Fibroblast of villous mesenchyme (primary cell): ENCODE measurements around the gene POLR3C. TPM values are rescaled to one million over a fixed set of nuclear protein-coding genes. Genes with fewer than 3 reads are reported as not detected.

Source experiments
- DNase-seq: peaks from one replicate; pipeline ENCODE4 v3.0.0-alpha.2; 2010; ENCODE audit warnings: low read depth
- H3K4me3 ChIP-seq: 2 replicates; pipeline ENCODE4 v1.5.1; 2011; ENCODE audit warnings: low read depth, mild to moderate bottlenecking, low read length
- small RNA-seq: library from RNA; depleted of rRNA; stranded (forward); fragments of <200 nt; gene quantifications from one replicate; pipeline ENCODE3, GENCODE V24; 2012
- total RNA-seq: library from RNA; depleted of rRNA; stranded (reverse); fragments of >200 nt; gene quantifications from 2 replicates; pipeline ENCODE4 v1.2.3, GENCODE V29; 2012
- TF ChIP-seq, protein P1 (sequence below): IDR thresholded peaks from 2 replicates; pipeline ENCODE4 v1.5.1; 2012; ENCODE audit warnings: low read depth, mild to moderate bottlenecking, low read length; ENCODE audit not compliant: insufficient read depth

POLR3C gene
- total RNA-seq, 1 donor, result 41.5 TPM

DNA sequence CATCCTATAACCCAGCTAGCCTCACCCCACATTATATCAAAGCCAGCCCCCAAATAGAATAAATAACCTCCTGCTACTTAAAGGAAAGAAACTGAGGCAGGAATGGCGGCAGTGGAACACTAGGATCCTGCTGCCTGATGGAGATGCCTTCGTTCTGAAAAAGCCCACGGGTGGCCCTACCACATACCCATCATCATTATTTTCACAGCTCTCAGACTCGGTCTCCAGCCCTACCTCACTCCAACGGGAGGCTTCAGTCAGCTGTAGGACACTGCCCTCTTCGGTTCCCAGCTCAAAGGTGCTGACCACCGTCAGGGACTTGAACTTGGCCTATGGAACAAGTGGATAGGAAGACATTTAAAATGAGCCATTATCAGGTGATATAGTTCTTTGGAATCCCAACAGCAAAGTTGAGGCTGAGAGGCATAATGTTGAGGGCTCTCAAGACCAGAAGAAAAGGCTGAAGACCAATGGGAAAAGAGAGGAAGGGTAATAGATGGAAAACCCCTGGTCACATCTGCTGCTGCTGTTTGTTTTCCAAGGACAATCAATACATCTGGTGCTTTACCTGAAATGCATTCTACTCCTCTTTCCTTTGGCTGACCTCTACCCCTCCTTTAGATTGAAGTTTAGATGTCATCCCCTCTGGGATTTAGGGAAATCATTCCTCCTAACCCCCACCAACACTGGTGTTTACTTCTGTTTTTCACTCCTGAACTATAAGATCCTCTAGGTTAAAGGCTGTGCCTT lies 69.5 kb downstream of the POLR3C start:
- no peak overlapping the region for H3K4me3 ChIP-seq
- TF ChIP-seq, protein P1, sequence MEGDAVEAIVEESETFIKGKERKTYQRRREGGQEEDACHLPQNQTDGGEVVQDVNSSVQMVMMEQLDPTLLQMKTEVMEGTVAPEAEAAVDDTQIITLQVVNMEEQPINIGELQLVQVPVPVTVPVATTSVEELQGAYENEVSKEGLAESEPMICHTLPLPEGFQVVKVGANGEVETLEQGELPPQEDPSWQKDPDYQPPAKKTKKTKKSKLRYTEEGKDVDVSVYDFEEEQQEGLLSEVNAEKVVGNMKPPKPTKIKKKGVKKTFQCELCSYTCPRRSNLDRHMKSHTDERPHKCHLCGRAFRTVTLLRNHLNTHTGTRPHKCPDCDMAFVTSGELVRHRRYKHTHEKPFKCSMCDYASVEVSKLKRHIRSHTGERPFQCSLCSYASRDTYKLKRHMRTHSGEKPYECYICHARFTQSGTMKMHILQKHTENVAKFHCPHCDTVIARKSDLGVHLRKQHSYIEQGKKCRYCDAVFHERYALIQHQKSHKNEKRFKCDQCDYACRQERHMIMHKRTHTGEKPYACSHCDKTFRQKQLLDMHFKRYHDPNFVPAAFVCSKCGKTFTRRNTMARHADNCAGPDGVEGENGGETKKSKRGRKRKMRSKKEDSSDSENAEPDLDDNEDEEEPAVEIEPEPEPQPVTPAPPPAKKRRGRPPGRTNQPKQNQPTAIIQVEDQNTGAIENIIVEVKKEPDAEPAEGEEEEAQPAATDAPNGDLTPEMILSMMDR, result no peak
- DNase-seq, result no peak

Small RNAs within 50 kb of the gene (small RNA-seq; reads per million reads assigned to genes)
- gene MIR6736, result not detected

Other genes with a start within 250 kb of the POLR3C start
- 29.0 and 38.4 TPM in 2 replicates for gene GPR89A, start 216.2 kb upstream of the POLR3C start, total RNA-seq
- under 0.01 and 0.32 TPM in 2 replicates for gene PDZK1, start 116.8 kb upstream of the POLR3C start, total RNA-seq
- gene CD160, start 104.7 kb upstream of the POLR3C start, total RNA-seq, result under 0.01 TPM in 2 replicates
- 16.4 TPM in 2 replicates for gene RNF115, start 105 bp upstream of the POLR3C start, total RNA-seq
- gene NUDT17, start 21.4 kb downstream of the POLR3C start, total RNA-seq, result 6.0 and 6.8 TPM in 2 replicates
- 15.5 and 18.4 TPM in 2 replicates for gene PIAS3, start 34.9 kb downstream of the POLR3C start, total RNA-seq
- 1.3 TPM in 2 replicates for gene ANKRD35, start 61.7 kb downstream of the POLR3C start, total RNA-seq
- gene ITGA10, start 85.8 kb downstream of the POLR3C start, total RNA-seq, result 0.43 and 1.3 TPM in 2 replicates
- 19.0 and 28.5 TPM in 2 replicates for gene PEX11B, start 94.5 kb downstream of the POLR3C start, total RNA-seq
- 58.0 and 76.9 TPM in 2 replicates for gene RBM8A, start 103.3 kb downstream of the POLR3C start, total RNA-seq
- gene LIX1L, start 133.8 kb downstream of the POLR3C start, total RNA-seq, result 31.6 and 40.2 TPM in 2 replicates
- gene ANKRD34A, start 140.4 kb downstream of the POLR3C start, total RNA-seq, result 1.3 and 1.6 TPM in 2 replicates
- gene POLR3GL, start 140.5 kb downstream of the POLR3C start, total RNA-seq, result 11.2 and 14.8 TPM in 2 replicates
- 69.5 and 205 TPM in 2 replicates for gene TXNIP, start 172.4 kb downstream of the POLR3C start, total RNA-seq
- gene HJV, start 197.5 kb downstream of the POLR3C start, total RNA-seq, result not detected in 2 replicates